ENCODE measurements around the gene LSM14B.

DNA sequence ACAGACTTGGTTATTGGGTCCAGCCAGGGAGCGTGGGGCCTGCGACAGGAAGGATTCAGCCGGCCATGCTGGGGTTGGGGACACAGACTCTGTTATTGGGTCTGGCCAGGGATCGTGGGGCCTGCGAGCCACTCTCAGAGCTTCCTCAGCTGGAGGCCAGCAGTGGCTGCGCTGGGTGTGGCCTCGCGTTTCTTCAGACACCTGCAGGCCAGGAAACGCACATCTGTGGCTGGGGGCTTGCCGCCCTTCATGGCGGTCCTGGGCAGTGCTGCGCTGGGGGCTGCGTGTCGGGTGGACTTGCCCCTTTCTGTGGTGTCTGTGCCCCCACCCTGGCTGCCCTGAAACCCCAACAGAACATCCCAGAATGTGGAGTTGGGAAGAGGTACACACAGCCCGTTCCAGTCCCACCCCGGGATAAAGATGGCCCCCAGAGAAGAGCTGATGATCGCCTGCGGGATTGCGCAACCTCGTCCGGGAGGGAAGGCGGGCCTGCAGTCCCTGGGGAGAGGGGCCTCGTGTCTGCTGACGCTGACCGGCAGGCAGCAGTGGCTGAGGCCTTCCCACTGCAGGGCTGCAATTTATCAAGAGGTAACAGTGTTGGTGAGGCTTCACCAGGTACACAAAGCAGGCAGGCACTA lies 43.6 kb downstream of the LSM14B start:
- no peak for TF ChIP-seq POLR2A (IDR thresholded peaks at IDR 0.05)
- TF ChIP-seq, protein P1, sequence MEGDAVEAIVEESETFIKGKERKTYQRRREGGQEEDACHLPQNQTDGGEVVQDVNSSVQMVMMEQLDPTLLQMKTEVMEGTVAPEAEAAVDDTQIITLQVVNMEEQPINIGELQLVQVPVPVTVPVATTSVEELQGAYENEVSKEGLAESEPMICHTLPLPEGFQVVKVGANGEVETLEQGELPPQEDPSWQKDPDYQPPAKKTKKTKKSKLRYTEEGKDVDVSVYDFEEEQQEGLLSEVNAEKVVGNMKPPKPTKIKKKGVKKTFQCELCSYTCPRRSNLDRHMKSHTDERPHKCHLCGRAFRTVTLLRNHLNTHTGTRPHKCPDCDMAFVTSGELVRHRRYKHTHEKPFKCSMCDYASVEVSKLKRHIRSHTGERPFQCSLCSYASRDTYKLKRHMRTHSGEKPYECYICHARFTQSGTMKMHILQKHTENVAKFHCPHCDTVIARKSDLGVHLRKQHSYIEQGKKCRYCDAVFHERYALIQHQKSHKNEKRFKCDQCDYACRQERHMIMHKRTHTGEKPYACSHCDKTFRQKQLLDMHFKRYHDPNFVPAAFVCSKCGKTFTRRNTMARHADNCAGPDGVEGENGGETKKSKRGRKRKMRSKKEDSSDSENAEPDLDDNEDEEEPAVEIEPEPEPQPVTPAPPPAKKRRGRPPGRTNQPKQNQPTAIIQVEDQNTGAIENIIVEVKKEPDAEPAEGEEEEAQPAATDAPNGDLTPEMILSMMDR (IDR thresholded peaks at IDR 0.05): no peak

Data from right lobe of liver (tissue), 4 donors.